ENCODE data around the gene CTCFL.

Gene CTCFL

DNA sequence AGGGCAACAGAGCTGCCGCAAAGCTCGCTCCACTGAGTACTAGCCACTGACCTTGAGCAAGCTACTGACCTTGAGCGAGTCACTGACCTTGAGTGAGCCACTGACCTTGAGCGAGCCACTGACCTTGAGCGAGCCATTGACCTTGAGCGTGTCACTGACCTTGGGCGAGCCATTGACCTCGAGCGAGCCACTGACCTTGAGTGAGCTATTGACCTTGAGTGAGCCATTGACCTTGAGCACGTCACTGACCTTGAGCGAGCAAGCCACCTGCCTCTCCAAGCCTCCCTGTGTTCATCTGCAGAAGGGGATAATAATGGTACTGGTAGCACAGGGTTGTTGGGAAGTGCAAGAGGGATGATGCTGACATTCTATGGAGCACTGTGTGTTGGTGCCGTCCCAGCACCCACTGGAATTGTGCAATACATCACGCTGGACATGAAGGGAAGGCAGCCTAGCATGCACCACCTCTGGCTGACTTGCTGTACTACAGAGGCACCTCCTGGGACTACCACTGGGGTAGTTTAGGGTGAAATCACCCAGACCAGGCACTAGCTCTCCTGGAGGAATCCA, 60.2 kb downstream of the CTCFL start:
- no peak for DNase-seq (ENCODE audit: low spot score)

DNA sequence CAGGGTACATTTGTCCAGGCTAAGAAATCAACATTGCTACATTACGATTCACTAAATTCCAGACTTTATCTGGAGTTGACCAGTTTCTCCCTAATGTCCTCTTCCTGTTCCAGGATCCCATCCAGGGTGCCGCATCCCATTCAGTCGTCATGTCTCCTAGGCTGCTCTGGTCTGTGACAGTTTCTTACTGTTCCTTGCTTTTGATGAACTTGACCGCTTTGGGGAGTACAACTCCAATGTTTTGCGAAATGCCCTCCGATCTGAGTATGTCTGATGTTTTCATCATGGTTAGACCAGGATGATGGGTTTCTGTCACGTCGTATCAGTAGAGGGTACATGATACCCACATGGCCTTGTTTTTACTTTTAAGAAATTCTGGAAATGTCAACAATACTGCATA, 62.2 kb downstream of the CTCFL start:
- DNase-seq (ENCODE audit: low spot score) = no peak

DNA sequence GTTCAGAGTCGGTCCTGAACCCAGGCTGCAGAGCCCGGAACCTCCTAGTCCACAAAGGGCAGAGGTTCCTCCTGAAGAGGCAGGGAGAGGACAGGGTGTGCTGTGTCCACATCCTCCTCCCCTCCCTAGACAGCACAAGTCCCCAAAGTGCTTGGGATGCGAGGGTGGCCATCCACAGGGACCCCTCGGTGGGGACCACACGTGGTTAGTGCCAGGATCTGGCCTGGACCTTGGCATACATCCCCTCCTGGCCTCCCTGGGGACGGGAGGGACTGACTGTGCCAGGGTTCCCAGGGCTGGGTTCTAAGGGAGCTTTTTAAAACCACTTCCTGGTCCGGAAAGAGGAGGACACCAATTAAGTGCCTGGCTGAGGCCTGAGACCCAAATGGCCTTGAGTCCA, 63.2 kb downstream of the CTCFL start:
- no peak for DNase-seq (ENCODE audit: low spot score)

DNA sequence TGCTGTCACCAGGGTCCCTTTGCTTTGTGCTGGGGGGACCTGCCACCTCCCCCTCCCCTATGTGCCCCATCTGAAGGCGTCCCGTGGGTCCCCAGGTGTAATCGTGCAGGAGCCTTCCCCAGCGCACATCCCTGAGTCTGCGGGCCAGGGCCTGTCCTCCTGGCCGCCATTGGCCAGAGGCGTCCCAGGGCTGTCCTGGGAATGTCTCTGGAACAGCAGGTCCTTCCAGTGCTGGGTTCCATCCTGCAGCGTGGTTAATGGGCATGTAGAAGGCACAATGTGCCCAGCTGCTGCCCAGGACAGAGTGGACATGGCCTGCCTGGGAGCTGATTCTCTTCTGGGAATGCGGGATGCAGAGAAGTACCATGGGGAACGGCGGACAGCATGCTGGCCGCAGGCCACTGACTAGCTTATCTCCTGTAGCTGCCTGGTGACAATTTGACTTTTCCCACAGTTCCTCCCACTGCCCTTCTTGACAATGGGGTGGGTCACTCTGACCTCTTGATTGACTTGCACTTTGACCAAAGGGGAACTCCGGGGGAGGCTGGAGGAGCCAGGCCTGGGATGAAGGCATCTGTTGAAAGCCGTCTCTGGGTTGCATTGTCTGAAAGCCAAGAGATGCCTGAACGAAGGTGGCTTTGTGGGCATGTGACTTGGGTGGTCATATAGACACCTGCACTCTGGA, 64.0 kb downstream of the CTCFL start:
- DNase-seq (ENCODE audit: low spot score) = no peak

DNA sequence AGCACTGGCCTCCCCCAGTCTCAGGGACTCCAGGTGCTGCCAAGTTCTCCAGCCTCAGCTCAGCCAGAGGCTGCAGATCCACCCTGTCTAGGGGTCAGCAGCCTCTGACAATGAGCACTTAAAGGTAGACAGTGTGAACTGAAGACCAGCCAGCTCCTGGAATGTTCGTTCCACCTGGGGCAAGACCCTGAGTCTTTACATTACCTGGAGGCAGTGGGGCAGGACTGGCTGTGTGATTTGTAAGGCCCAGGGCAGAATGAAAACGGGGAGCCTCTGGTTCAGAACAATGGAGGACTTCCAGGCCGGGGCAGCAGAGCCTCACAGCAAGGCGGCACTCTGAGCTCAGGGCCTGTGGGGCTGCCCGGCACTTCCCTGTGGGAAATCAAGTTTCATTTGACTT, 65.0 kb downstream of the CTCFL start:
- DNase-seq (ENCODE audit: low spot score) = no peak

DNA sequence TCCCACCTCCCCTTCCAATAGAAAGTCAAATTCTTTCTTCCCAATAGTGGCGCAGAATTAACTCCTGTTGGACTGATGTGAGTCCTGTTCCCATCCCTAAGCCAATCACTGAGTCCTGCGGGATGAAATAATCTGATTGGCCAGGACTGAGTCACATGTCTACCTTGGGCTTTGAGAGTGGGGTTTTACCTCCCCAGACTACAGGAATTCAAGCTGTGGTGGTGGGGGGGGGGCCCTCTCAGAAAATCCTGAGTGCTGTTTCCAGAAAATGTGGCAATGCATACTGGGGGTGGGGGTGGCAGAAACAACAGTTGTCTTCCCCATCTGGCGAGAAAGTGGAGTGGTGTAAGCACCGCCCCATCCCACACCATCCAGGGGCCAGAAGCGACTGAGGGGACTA, 65.7 kb downstream of the CTCFL start:
- DNase-seq (ENCODE audit: low spot score) = no peak

DNA sequence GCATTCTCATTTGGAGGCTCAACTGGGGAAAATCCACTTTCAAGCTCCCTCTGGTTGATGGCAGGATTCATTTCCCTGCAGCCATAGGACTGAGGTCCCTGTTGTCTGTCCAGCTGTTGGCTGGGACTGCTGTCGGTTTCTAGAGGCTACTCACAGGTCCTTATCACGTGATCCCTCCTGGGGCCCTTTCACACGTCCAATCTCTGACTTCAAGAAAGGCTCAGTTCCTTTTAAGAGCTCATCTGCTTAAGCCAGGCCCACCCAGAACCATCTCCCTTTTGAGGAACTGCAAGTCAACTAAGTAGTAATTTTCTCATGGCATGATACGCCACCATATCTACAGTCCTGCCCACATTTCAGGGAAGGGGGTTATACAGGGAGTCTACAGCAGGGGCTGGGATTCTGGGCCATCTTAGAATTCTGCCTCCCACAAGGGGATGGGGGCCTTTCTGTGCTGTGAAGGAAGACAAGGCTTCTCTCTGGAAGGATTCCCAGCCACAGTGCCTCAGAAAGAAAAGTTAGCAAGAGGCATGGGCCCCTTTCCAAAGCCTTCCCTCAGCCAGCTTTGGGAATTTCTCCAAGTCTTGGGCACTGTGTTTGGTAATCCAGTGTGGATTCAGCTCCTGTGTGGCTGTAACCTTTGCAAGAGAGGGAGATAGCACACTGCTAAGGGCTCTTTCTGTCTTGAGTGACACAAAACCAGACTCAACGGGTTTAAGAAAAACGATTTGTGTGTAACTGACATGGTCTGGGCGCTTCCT, 66.4 kb downstream of the CTCFL start:
- DNase-seq (ENCODE audit: low spot score) = no peak

DNA sequence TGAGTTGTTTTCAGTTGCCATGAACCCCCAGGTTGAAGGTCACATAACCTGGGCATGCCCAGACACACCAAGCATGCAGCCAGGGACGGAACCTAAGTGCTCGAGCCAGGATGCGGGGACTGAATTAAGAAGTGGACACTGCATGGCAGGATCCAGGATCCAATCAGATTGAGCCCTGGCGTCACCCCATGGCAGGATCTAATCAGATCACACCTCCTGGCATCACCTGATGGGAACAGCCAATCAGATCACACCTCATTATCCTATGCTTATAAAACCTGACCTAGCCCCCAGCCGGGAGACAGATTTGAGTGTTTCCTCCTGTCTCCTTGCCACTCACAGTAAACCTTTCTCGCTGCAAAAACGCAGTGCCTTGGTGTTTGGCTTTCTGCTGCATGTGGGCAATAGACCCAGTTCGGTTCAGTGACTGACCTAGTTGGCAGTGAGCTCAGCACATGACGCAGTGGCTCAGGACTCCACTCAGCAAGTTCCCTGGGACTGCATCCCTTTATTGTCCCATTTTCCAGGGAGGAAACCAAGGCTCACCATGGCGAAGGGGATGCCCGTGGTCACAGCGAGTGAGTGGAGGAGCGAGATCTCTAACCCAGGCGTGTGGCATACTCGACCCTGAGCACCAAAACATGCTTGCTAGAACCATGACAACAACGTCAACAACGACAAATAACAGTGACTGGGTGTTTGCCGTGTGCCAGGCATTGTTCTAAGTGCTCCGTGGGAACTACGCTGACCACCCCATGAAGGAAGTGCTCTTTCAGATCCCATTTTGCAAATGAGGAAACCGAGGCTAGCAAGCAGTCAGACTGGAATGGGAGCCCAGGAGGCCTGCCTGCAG, 67.5 kb downstream of the CTCFL start:
- no peak for DNase-seq (ENCODE audit: low spot score)

DNA sequence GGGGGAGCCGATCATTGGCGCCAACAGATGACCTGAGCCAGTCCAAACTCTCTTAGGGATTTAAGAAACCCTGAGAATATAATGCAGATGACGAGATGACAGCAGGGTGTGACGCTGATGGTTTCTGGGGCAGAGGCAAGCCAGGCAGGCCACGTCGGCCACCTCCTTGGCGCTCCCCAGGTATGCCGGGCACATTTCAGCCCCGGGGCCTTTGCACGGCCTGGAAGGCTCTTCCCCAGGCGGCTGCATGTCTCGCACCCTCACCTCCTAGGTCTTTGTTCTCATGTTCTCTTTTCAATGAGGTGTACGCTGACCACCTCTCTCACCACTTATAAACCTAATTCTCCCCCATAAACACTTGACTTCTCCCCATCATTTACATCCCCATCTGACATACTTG, 68.8 kb downstream of the CTCFL start:
- no peak for DNase-seq (ENCODE audit: low spot score)

DNA sequence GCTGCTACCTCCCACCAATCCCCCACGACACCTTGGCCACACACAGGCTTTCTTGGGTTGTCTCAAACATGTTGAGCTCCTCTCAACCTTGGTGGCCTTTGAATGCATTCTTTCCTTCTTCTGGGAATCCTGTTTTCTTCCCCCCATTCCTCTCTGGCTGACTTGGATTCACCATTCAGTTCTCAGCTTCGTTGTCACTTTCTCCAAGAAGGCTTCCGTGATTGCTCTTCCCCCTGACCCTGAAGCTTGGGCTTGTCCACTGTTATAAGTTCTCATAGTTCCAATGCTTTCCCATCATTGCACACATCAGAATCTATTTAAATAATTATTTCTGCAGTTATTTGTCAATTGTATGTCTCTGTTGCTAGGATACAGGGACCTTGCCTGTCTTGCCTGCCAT, 69.6 kb downstream of the CTCFL start:
- no peak for DNase-seq (ENCODE audit: low spot score)

DNA sequence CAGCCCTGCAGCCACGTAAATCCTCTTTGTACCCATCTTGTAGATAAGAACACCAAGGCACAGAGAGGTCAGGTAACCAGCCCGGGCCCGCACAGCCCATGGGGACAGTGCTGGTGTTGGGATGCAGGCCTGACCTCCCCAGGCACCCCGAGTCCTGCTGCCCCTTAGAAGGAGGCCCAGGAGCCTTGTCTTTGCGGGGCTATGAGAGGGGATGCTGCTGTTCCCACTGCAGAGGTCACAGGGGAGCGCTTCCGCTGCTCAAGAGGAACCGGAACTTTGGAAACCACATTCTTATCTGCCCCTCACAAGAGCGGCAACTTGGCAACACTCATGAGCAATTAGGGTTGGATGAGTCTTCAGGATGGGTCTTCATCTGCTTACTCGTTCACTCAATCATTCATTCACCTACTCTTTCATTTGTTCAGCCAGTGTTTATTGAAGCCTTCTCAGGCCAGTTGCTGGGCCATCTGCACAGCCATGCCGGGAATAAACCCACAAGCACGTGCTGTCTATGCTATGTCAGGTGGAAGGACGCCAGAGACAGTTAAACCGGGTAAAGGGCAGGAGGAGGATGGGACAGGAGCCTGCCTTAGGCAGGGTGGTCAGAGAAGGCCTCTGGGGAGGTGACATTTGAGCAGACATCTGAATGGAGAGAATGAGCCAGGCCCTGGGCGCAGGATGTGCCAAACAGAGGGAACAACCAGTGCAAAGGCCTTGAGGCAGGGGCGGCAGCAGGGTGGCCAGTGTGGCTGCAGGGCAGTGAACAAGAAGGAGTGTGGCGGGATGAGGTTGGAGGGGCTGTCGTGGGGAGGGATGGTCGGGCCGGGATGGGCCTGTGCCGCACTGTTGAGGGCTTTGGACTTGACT, 72.9 kb downstream of the CTCFL start:
- DNase-seq (ENCODE audit: low spot score) = peak; percentile 30

DNA sequence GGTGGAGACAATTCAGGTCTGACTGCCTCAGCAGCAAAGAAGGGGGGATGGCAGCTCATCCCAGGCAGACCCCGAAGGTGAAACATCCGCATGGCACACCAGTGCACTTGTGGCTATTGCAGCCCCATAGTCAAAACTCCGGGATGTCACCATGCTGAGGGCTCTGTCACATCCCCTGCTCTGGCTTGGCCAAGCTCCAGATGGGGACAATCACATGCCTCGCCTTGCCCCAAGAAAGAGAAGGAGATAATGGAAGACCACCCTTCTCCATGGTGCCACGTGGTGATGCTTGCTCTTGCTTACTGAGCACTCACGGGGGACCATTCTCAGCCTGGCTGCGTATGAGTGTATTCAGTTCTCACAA, 73.5 kb downstream of the CTCFL start:
- DNase-seq (ENCODE audit: low spot score) = no peak

DNA sequence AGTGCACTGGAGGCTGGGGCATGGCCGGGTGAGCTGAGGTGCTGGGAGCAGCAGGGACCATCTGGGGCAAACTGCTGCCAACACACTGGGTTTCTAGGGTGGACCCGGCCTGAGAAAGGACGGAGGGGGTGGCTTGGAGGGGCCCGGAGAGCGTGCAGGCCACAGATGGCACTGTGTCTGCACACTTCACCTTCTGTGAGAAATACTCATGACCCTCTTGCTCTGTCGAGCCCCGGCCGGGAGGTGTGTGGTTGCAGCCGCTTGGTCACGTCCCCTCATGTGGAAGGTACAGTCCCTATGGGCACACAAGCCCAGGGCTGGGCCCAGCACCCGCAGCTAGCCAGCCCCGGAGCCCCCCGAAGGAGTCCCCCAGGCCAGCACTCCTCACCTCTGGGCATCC, 74.0 kb downstream of the CTCFL start:
- no peak for DNase-seq (ENCODE audit: low spot score)

DNA sequence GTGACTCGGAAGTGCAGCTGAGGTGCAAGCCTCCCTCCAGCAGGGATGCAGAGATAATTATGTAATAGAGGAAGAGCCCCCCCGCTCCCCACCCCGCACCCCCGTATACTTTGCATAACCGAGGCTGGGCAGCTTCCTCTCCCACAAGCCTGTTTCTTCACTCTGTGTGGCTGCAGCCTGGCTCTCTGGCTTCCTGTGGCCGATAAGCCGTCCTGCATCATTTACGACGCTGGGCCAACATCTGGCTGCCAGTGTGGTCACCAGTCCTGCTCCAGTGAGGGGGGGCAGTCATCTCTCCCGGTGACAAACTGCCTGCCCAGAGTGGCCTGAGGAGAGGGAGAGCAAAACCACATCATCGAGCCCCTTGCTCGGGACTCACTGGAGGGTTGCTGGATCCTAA, 74.5 kb downstream of the CTCFL start:
- no peak for DNase-seq (ENCODE audit: low spot score)

DNA sequence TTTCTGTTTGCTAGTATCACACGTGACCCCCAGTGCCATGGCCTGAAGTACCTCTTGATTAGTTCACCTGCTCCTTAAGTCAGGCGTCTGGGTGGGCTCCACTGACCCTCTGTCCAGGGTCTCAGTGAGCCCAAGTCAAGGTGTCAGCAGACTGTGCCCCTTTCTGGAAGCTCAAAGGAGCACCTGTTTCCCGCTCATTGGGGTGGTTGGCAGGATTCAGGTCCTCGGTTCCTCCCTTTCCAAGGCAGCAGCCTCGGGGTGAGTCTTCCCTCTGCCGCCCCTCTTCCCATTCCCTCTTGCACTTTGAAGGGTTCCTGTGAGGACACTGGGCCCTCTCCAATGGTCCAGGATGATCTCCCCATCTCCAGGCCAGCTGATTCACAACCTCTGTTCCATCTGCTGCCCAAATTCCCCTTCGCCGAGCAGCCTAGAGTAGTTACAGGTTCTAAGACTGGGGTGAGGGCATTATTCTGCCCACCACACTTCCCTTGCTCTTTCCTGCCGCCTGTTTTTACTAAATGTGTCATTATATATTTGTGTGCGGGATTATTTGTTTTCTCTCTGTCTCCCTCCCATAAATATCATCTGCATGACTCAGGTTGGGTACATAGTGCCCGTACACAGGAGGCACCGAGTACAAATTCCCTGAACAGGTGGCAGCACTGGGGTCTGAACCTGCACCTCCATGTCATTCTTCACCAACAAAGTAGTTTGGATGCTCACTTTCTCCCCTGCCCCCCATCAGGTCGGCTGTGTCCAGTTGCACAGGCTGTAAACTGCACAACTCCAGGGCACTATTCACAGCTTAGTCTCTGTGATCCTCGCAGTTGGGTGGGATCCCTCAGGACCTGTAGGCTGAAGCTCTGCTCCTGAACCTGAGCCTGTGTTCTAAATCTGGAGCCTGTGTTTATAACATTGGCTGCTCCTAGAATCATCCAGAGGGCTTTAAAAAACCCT, 75.3 kb downstream of the CTCFL start:
- DNase-seq (ENCODE audit: low spot score) = no peak

DNA sequence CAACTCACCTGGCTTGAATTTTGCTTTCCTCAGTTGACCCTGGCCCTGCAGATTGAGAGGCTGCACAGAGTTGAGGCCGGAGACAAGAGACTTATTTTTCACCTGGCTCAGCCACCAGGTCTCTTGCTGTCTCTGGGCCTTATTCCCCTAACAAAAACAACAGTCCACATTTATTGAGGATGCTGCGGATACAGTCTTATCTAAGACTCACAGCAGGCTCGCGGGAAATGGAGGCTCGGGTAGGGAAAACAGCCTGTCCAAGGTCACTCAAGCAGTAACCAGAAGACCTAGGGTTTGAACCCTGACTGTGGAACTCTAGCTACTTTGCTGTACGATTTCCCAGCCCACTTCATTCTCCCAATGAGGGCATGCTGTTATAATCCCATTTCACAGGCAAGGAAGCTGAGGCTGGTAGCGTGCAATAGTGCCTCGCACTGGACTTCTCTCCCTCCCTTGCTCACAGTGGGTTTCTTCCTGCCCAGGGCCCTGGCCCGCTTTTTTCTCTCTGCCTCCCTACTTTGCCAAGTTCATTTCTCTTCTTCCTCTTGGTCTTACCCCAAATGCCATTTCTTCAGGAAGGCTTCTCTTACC, 76.1 kb downstream of the CTCFL start:
- DNase-seq (ENCODE audit: low spot score) = no peak

All from CD4-positive, alpha-beta T cell treated with Interleukin-6 at 100 ng/mL for 8 hours (primary cell).